SU-DHL-6 (cell line): ENCODE measurements around the gene ANKRD17.

Experiments
- H2AFZ ChIP-seq: fragments of 200-600 bp; sonication (generic); 2 replicates; pipeline ENCODE4 v1.6.1; 2014; ENCODE audit warnings: low read depth, mild to moderate bottlenecking, moderate library complexity, mixed read lengths, antibody characterized with exemption, low read length; ENCODE audit not compliant: severe bottlenecking
- H3F3A ChIP-seq: fragments of 200-600 bp; shearing (Covaris generic); 2 replicates; pipeline ENCODE4 v1.6.0; 2016; ENCODE audit warnings: antibody characterized with exemption, mild to moderate bottlenecking; ENCODE audit not compliant: insufficient read depth
- H3K27ac ChIP-seq: fragments of 200-600 bp; sonication (generic); 2 replicates; pipeline ENCODE4 v1.5.1; 2016; ENCODE audit warnings: low read depth, mild to moderate bottlenecking, low read length, moderate library complexity, mixed read lengths
- H3K27me3 ChIP-seq: fragments of 200-600 bp; sonication (generic), shearing (Covaris generic); 2 replicates; pipeline ENCODE4 v1.6.0; 2014; ENCODE audit warnings: mild to moderate bottlenecking, low read length
- H3K36me3 ChIP-seq: fragments of 200-600 bp; sonication (generic); 2 replicates; pipeline ENCODE4 v1.6.1; 2014; ENCODE audit warnings: mild to moderate bottlenecking, low read length, mixed read lengths
- H3K4me2 ChIP-seq: fragments of 300-600, 200-600 bp; shearing (Covaris generic), sonication (generic); 2 replicates; pipeline ENCODE4 v1.6.0; 2014; ENCODE audit warnings: low read length, low read depth, mild to moderate bottlenecking; ENCODE audit not compliant: poor library complexity, severe bottlenecking
- H3K4me3 ChIP-seq: fragments of 200-600 bp; sonication (generic); 2 replicates; pipeline ENCODE4 v1.5.1; 2014; ENCODE audit warnings: antibody characterized with exemption, low read length, mild to moderate bottlenecking, mixed read lengths; ENCODE audit not compliant: insufficient read depth, poor library complexity, severe bottlenecking
- H3K79me2 ChIP-seq: fragments of 200-600 bp; sonication (generic); 2 replicates; pipeline ENCODE4 v1.6.1; 2014; ENCODE audit warnings: mild to moderate bottlenecking, low read length, moderate library complexity; ENCODE audit not compliant: insufficient read depth
- H3K9ac ChIP-seq: fragments of 200-600 bp; sonication (generic); 2 replicates; pipeline ENCODE4 v1.7.0; 2014; ENCODE audit warnings: mild to moderate bottlenecking, low read length
- H3K9me2 ChIP-seq: fragments of 200-600 bp; sonication (generic); replicated peaks from 2 replicates; pipeline ENCODE4 v1.6.1; 2014; ENCODE audit warnings: low read length; ENCODE audit not compliant: insufficient read depth
- H3K9me3 ChIP-seq: fragments of 200-600 bp; sonication (generic); 2 replicates; pipeline ENCODE4 v1.6.1; 2014; ENCODE audit warnings: low read length, mixed read lengths; ENCODE audit not compliant: insufficient read depth
- H4K20me1 ChIP-seq: fragments of 200-600 bp; sonication (generic); 2 replicates; pipeline ENCODE4 v1.6.1; 2014; ENCODE audit warnings: low read depth, mild to moderate bottlenecking, antibody characterized with exemption, low read length, moderate library complexity, mixed read lengths
- CTCF ChIP-seq: fragments of 200-600 bp; sonication (generic); IDR thresholded peaks from one replicate; pipeline ENCODE4 v1.5.1; 2017; ENCODE audit warnings: antibody characterized with exemption, mild to moderate bottlenecking, low read length, moderate library complexity; ENCODE audit not compliant: insufficient read depth, poor library complexity, severe bottlenecking
- EZH2phosphoT487 ChIP-seq: fragments of 200-600 bp; sonication (generic), shearing (Covaris generic); conservative IDR thresholded peaks from 2 replicates; pipeline ENCODE4 v1.6.1; 2018; ENCODE audit warnings: mild to moderate bottlenecking, antibody characterized with exemption, low read length, moderate library complexity, mixed read lengths

Gene ANKRD17

GRCh38 chr4:73213916-73214653 is 44.5 kb downstream of the ANKRD17 start:
- H3K4me3 ChIP-seq = no peak overlapping the region
- H3K9me3 ChIP-seq = no peaks in the 10 kb centered on the region
- H3K36me3 ChIP-seq = no peaks in the 10 kb centered on the region
- H2AFZ ChIP-seq = no peak overlapping the region
- TF ChIP-seq EZH2phosphoT487 (no peak), CTCF (no peak)
- H3K9ac ChIP-seq = no peak overlapping the region
- H3K9me2 ChIP-seq = no peaks in the 10 kb centered on the region
- H3K79me2 ChIP-seq = peaks cover 88% of the 10 kb centered on the region
- no peak overlapping the region for H3K4me2 ChIP-seq
- no peak overlapping the region for H3K27ac ChIP-seq
- H4K20me1 ChIP-seq = no peaks in the 10 kb centered on the region
- H3K27me3 ChIP-seq = no peaks in the 10 kb centered on the region
- no peaks in the 10 kb centered on the region for H3F3A ChIP-seq

GRCh38 chr4:73212982-73213730 is 45.4 kb downstream of the ANKRD17 start:
- no peak overlapping the region for H2AFZ ChIP-seq
- H3K4me2 ChIP-seq = no peak overlapping the region
- peaks cover 89% of the 10 kb centered on the region for H3K79me2 ChIP-seq
- H3K4me3 ChIP-seq = no peak overlapping the region
- H3K27ac ChIP-seq = no peak overlapping the region
- no peaks in the 10 kb centered on the region for H4K20me1 ChIP-seq
- no peaks in the 10 kb centered on the region for H3K36me3 ChIP-seq
- H3F3A ChIP-seq = no peaks in the 10 kb centered on the region
- H3K27me3 ChIP-seq = no peaks in the 10 kb centered on the region
- H3K9ac ChIP-seq = no peak overlapping the region
- TF ChIP-seq CTCF (no peak), EZH2phosphoT487 (no peak)
- no peaks in the 10 kb centered on the region for H3K9me3 ChIP-seq
- H3K9me2 ChIP-seq = no peaks in the 10 kb centered on the region

GRCh38 chr4:73211968-73212367 is 46.6 kb downstream of the ANKRD17 start:
- Histone ChIP-seq H3K27ac (no peak overlapping the region), H3K4me3 (no peak overlapping the region), H3K36me3 (no peaks in the 10 kb centered on the region), H3K27me3 (no peaks in the 10 kb centered on the region), H4K20me1 (no peaks in the 10 kb centered on the region), H3K79me2 (peaks cover 87% of the 10 kb centered on the region), H3K9me3 (no peaks in the 10 kb centered on the region), H3F3A (no peaks in the 10 kb centered on the region), H3K9ac (no peak overlapping the region), H3K4me2 (no peak overlapping the region), H3K9me2 (no peaks in the 10 kb centered on the region), H2AFZ (no peak overlapping the region)
- TF ChIP-seq EZH2phosphoT487 (no peak), CTCF (no peak)
